ENCODE data around the gene CEP55. TPM values are rescaled to one million over a fixed set of nuclear protein-coding genes. Genes with fewer than 3 reads are reported as not detected.

Gene CEP55
- total and polyA plus RNA-seq, 5 donors from 2014 or later: 3.1 to 5.0 (median 4.6) TPM

DNA sequence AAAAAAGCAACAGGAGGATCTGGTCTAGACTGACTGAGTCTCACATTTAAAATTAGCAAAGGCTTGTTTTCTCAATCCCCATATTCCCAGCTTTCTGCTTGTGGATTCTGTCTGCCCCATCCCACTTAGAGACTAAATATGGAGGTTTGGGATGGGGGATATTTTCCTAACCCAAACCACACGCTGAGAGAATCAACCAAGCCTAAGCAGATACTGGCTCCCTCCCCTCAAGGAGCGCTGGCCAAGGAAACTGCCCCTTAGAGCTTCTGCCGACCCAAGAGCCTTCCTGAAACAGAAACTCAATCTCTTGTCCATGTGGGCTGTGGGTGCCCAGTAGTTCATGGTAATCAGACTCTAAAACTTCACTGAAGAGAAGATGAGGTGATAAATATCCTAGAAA, 74.0 kb downstream of the CEP55 start:
- H3K36me3 Mint-ChIP-seq: peaks cover 3% of the 10 kb centered on the region
- no peak overlapping the region for H3K27ac ChIP-seq (ENCODE audit: insufficient read depth, low read length, poor library complexity, severe bottlenecking)
- H3K4me3 Mint-ChIP-seq: no peak overlapping the region
- no peaks in the 10 kb centered on the region for H3K9me3 ChIP-seq (ENCODE audit: control insufficient read depth in 2 of 2, low read length in 2 of 2)
- no peaks in the 10 kb centered on the region for H3K9me3 Mint-ChIP-seq
- H3K27me3 ChIP-seq (ENCODE audit: control insufficient read depth, insufficient read depth, low read length): peaks cover 9% of the 10 kb centered on the region
- no peaks in the 10 kb centered on the region for H3K36me3 ChIP-seq (ENCODE audit: control insufficient read depth, insufficient read depth, low read length)
- peaks cover 0 to 8% (median 5%) of the 10 kb centered on the region in 4 donors for H3K4me1 Mint-ChIP-seq
- no peak for ATAC-seq (ENCODE audit: low read depth in 2 of 2)
- no peak overlapping the region for H3K27ac Mint-ChIP-seq
- H3K4me3 ChIP-seq (ENCODE audit: low read depth, low read length): no peak overlapping the region
- no peak for DNase-seq
- H3K27me3 Mint-ChIP-seq: peaks cover 72% of the 10 kb centered on the region
- H3K4me1 ChIP-seq (ENCODE audit: control insufficient read depth, insufficient read depth, low read length, poor library complexity, severe bottlenecking): no peaks in the 10 kb centered on the region

- peaks cover 3% of the 10 kb centered on the region for H3K36me3 Mint-ChIP-seq
- Histone ChIP-seq H3K27ac (ENCODE audit: insufficient read depth, low read length, poor library complexity, severe bottlenecking) (no peak overlapping the region), H3K4me3 (ENCODE audit: low read depth, low read length) (no peak overlapping the region), H3K27me3 (ENCODE audit: control insufficient read depth, insufficient read depth, low read length) (peaks cover 7% of the 10 kb centered on the region), H3K36me3 (ENCODE audit: control insufficient read depth, insufficient read depth, low read length) (no peaks in the 10 kb centered on the region), H3K9me3 (ENCODE audit: control insufficient read depth in 2 of 2, low read length in 2 of 2) (no peaks in the 10 kb centered on the region), H3K4me1 (ENCODE audit: control insufficient read depth, insufficient read depth, low read length, poor library complexity, severe bottlenecking) (no peaks in the 10 kb centered on the region)
- peaks cover 0 to 6% (median 5%) of the 10 kb centered on the region in 4 donors for H3K4me1 Mint-ChIP-seq
- DNase-seq (no peak), ATAC-seq (ENCODE audit: low read depth in 2 of 2) (no peak)
- peaks cover 58% of the 10 kb centered on the region for H3K27me3 Mint-ChIP-seq
- no peaks in the 10 kb centered on the region for H3K9me3 Mint-ChIP-seq
- no peak overlapping the region for H3K4me3 Mint-ChIP-seq
- H3K27ac Mint-ChIP-seq: no peak overlapping the region
These were observed 76.2 kb downstream of the CEP55 start for GRCh38 chr10:93572606-93573005.

DNA sequence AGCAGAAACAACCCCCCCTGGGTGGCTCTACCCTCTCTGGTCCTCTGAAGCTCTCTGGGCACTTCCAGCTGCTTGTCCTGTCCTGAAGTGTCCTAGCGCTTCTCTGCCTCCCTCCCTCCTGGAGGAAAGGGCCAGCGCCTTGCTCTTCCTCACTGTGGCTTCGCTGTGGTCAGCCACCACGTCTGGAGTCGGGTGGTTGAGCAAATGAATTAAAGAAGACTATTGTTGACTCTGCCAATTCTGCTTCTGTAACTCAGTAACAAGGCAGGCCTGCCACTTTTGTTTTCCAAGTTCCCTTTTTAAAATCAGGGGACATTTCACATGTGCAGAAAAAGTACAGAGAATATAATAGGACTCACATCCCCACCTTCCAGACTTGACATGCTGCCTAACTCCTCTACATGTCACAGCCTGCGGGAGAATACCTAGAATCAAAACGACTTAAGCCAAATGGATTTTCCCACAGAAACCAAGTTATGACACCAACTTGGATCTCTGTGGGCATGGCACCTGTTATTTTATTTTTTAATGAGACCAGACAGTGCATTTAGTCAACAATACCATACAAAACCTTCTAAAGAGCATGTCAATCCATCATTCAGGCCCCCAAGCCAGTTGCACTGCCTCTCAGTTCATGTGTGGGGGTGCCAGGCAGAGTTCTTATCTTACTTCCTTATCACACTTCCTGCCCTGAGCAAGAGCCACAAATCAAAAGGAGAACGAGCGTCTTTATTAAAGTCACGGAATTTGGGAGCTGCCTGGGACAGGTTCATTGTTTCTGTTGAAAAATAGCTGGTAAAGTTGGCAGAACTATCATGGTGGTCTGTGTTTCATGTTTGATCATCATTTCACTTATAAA, 76.9 kb downstream of the CEP55 start:
- Mint-ChIP-seq H3K9me3 (no peaks in the 10 kb centered on the region), H3K27me3 (peaks cover 51% of the 10 kb centered on the region)

DNA sequence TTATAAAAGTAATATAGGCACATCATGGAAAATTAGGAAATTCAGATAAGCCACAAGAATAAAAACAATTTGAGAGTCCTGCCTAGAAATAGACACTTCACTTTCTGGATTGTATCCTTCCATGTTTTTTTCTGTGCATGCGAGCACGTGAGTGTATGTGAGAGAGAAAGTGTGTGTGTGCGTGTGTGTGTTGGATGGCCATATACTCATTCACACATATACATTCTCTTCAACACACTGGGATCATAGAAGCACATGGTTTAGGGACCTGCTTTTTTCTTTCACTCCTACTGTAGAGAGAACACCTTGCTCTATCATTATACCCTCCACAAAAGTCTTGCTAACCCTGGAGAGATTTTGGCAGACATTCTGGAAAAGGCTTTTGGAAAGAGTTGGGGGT, 77.5 kb downstream of the CEP55 start:
- no peak overlapping the region for H3K4me3 ChIP-seq (ENCODE audit: low read depth, low read length)
- Mint-ChIP-seq H3K4me3 (no peak overlapping the region), H3K9me3 (peaks cover 0 to under 1% (median 0%) of the 10 kb centered on the region in 7 donors), H3K27me3 (peaks cover 44% of the 10 kb centered on the region), H3K36me3 (peaks cover 3% of the 10 kb centered on the region), H3K27ac (no peak overlapping the region), H3K4me1 (peaks cover 0 to 6% (median 5%) of the 10 kb centered on the region in 4 donors)
- no peak overlapping the region for H3K27ac ChIP-seq (ENCODE audit: insufficient read depth, low read length, poor library complexity, severe bottlenecking)
- H3K4me1 ChIP-seq (ENCODE audit: control insufficient read depth, insufficient read depth, low read length, poor library complexity, severe bottlenecking): no peaks in the 10 kb centered on the region
- H3K36me3 ChIP-seq (ENCODE audit: control insufficient read depth, insufficient read depth, low read length): no peaks in the 10 kb centered on the region
- ATAC-seq (ENCODE audit: low read depth in 2 of 2) (no peak), DNase-seq (no peak)
- H3K9me3 ChIP-seq (ENCODE audit: control insufficient read depth in 2 of 2, low read length in 2 of 2): no peaks in the 10 kb centered on the region
- peaks cover 7% of the 10 kb centered on the region for H3K27me3 ChIP-seq (ENCODE audit: control insufficient read depth, insufficient read depth, low read length)

More for the DNA sequence above, 76.9 kb downstream of the CEP55 start:
- Mint-ChIP-seq H3K4me1 (peaks cover 0 to 6% (median 5%) of the 10 kb centered on the region in 4 donors), H3K27ac (no peak overlapping the region), H3K36me3 (peaks cover 3% of the 10 kb centered on the region), H3K4me3 (no peak overlapping the region)
- no peak overlapping the region for H3K27ac ChIP-seq (ENCODE audit: insufficient read depth, low read length, poor library complexity, severe bottlenecking)
- H3K9me3 ChIP-seq (ENCODE audit: control insufficient read depth in 2 of 2, low read length in 2 of 2): no peaks in the 10 kb centered on the region
- no peak overlapping the region for H3K4me3 ChIP-seq (ENCODE audit: low read depth, low read length)
- H3K27me3 ChIP-seq (ENCODE audit: control insufficient read depth, insufficient read depth, low read length): peaks cover 7% of the 10 kb centered on the region
- ATAC-seq (ENCODE audit: low read depth in 2 of 2): no peak
- no peak for DNase-seq
- no peaks in the 10 kb centered on the region for H3K36me3 ChIP-seq (ENCODE audit: control insufficient read depth, insufficient read depth, low read length)
- H3K4me1 ChIP-seq (ENCODE audit: control insufficient read depth, insufficient read depth, low read length, poor library complexity, severe bottlenecking): no peaks in the 10 kb centered on the region

DNA sequence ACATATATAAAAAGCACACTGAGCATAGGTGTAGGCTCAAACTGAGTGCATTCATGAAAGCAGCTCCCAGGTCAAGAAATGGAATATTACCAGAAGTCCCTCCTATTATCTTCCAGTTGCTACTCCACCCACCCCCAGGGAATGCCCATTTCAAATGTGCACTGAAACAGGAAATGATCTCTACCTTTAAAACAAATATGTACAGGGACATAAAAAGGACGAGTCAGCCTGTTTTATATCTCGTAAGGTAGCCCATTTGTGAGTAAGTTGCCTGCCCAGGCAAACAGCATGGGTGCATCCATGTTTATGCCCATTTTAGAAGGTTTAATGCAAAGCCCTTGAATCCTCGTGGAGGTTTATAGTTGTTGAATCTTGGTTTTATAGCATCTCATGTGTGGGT, 80.5 kb downstream of the CEP55 start:
- H3K27me3 Mint-ChIP-seq: peaks cover 35% of the 10 kb centered on the region
- H3K4me3 Mint-ChIP-seq: no peak overlapping the region
- Histone ChIP-seq H3K4me1 (ENCODE audit: control insufficient read depth, insufficient read depth, low read length, poor library complexity, severe bottlenecking) (no peaks in the 10 kb centered on the region), H3K36me3 (ENCODE audit: control insufficient read depth, insufficient read depth, low read length) (no peaks in the 10 kb centered on the region), H3K27ac (ENCODE audit: insufficient read depth, low read length, poor library complexity, severe bottlenecking) (no peak overlapping the region), H3K4me3 (ENCODE audit: low read depth, low read length) (no peak overlapping the region), H3K27me3 (ENCODE audit: control insufficient read depth, insufficient read depth, low read length) (peaks cover 7% of the 10 kb centered on the region), H3K9me3 (ENCODE audit: control insufficient read depth in 2 of 2, low read length in 2 of 2) (peaks cover 2 to 7% of the 10 kb centered on the region in 2 experiments)
- no peak for ATAC-seq (ENCODE audit: low read depth in 2 of 2)
- no peak for DNase-seq
- no peaks in the 10 kb centered on the region for H3K36me3 Mint-ChIP-seq
- H3K27ac Mint-ChIP-seq: no peak overlapping the region
- peaks cover 0 to 10% (median 1%) of the 10 kb centered on the region in 7 donors for H3K9me3 Mint-ChIP-seq
- peaks cover 0 to 6% (median 5%) of the 10 kb centered on the region in 4 donors for H3K4me1 Mint-ChIP-seq

DNA sequence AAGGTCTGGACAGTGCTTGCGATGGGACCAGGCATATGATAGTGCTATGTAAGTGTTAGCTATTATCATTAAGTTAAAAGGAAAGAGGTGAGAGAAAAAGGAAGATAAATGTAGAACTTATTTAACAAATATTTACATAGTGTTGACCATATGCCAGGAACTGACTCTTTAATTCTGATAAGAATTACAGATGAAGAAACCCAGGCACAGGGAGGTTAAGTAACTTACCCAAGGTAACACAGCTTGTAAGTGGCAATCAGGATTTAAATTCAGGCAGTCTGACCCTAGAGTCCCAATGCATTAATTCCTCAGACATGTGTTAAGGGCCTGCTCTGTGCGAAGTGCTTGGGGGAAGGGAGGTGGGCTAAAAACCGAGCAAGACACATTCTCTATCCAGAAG, 81.2 kb downstream of the CEP55 start:
- no peak for DNase-seq
- no peak overlapping the region for H3K27ac ChIP-seq (ENCODE audit: insufficient read depth, low read length, poor library complexity, severe bottlenecking)
- H3K27me3 ChIP-seq (ENCODE audit: control insufficient read depth, insufficient read depth, low read length): peaks cover 3% of the 10 kb centered on the region
- no peak overlapping the region for H3K4me3 ChIP-seq (ENCODE audit: low read depth, low read length)
- H3K4me1 ChIP-seq (ENCODE audit: control insufficient read depth, insufficient read depth, low read length, poor library complexity, severe bottlenecking): no peaks in the 10 kb centered on the region
- no peak overlapping the region for H3K27ac Mint-ChIP-seq
- no peaks in the 10 kb centered on the region for H3K36me3 ChIP-seq (ENCODE audit: control insufficient read depth, insufficient read depth, low read length)
- no peaks in the 10 kb centered on the region for H3K36me3 Mint-ChIP-seq
- peaks cover 2 to 7% of the 10 kb centered on the region in 2 experiments for H3K9me3 ChIP-seq (ENCODE audit: control insufficient read depth in 2 of 2, low read length in 2 of 2)
- peaks cover 0 to 6% (median 5%) of the 10 kb centered on the region in 4 donors for H3K4me1 Mint-ChIP-seq
- peaks cover 31% of the 10 kb centered on the region for H3K27me3 Mint-ChIP-seq
- peaks cover 0 to 10% (median 3%) of the 10 kb centered on the region in 7 donors for H3K9me3 Mint-ChIP-seq
- no peak for ATAC-seq (ENCODE audit: low read depth in 2 of 2)
- H3K4me3 Mint-ChIP-seq: no peak overlapping the region

Other genes starting within 250 kb of the CEP55 start
- gene MYOF, start 14.3 kb upstream of the CEP55 start, total RNA-seq: 1.0 TPM
- gene MYOF, start 14.3 kb upstream of the CEP55 start, polyA plus RNA-seq: under 1 TPM; 0.23 to 0.56 (median 0.39) TPM
- not detected for gene FFAR4, start 70.1 kb downstream of the CEP55 start, total RNA-seq
- not detected for gene FFAR4, start 70.1 kb downstream of the CEP55 start, polyA plus RNA-seq
- gene RBP4, start 104.6 kb downstream of the CEP55 start, total RNA-seq: not detected
- not detected for gene RBP4, start 104.6 kb downstream of the CEP55 start, polyA plus RNA-seq
- not detected for gene PDE6C, start 115.9 kb downstream of the CEP55 start, total RNA-seq
- not detected for gene PDE6C, start 115.9 kb downstream of the CEP55 start, polyA plus RNA-seq
- 16.5 TPM for gene FRA10AC1, start 206.0 kb downstream of the CEP55 start, total RNA-seq
- gene FRA10AC1, start 206.0 kb downstream of the CEP55 start, polyA plus RNA-seq: 1 to 10 TPM; 5.1 to 7.5 (median 5.7) TPM